ENCODE measurements around the gene CXCL12.

DNA sequence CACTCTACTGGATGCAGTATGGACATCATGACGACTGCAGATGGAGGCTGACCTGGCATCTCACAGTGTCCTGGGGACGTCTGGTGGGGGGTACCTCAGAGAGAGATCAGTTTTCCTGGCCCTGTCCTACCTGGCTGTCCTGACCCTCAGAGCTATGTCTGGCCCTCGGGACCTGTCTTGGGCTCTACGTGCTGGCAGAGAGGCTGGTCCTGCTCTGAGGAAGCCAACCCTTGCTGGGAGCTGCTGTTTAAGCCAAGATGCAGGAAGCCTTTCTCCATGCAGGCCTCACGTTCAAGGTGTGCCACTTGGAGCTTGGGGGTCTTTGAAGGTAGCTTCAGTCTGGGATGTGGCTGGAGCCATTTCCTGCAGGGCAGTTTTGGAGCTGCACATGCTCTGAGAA lies 42.1 kb upstream of the CXCL12 start:
- TF ChIP-seq ELF4 (IDR thresholded peaks at IDR 0.05) (no peak), FOXM1 (IDR thresholded peaks at IDR 0.05; ENCODE audit: borderline replicate concordance) (no peak), ZNF384 (IDR thresholded peaks at IDR 0.05) (no peak), SUZ12 (IDR thresholded peaks at IDR 0.05) (no peak), BHLHE40 (IDR thresholded peaks at IDR 0.05; ENCODE audit: borderline replicate concordance) (no peak), SP1 (IDR thresholded peaks at IDR 0.05) (no peak), FOXA1 (IDR thresholded peaks at IDR 0.05) (no peak), TARDBP (IDR thresholded peaks at IDR 0.05) (no peak), NFRKB (IDR thresholded peaks at IDR 0.05) (no peak), HDGF (IDR thresholded peaks at IDR 0.05; ENCODE audit: borderline replicate concordance) (no peak), FOXK2 (IDR thresholded peaks at IDR 0.05) (no peak)

Data from HEK293T (cell line).